GM18867 (cell line): Measurements from ENCODE around the gene FJX1.

ENCODE experiments used
- ATAC-seq: cut with Tn5 transposase; IDR thresholded peaks from one replicate; pipeline ENCODE4 v1.9.1; 2021; ENCODE audit warnings: mild to moderate bottlenecking, moderate library complexity; ENCODE audit not compliant: unreplicated experiment

FJX1 gene, protein sequence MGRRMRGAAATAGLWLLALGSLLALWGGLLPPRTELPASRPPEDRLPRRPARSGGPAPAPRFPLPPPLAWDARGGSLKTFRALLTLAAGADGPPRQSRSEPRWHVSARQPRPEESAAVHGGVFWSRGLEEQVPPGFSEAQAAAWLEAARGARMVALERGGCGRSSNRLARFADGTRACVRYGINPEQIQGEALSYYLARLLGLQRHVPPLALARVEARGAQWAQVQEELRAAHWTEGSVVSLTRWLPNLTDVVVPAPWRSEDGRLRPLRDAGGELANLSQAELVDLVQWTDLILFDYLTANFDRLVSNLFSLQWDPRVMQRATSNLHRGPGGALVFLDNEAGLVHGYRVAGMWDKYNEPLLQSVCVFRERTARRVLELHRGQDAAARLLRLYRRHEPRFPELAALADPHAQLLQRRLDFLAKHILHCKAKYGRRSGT

DNA sequence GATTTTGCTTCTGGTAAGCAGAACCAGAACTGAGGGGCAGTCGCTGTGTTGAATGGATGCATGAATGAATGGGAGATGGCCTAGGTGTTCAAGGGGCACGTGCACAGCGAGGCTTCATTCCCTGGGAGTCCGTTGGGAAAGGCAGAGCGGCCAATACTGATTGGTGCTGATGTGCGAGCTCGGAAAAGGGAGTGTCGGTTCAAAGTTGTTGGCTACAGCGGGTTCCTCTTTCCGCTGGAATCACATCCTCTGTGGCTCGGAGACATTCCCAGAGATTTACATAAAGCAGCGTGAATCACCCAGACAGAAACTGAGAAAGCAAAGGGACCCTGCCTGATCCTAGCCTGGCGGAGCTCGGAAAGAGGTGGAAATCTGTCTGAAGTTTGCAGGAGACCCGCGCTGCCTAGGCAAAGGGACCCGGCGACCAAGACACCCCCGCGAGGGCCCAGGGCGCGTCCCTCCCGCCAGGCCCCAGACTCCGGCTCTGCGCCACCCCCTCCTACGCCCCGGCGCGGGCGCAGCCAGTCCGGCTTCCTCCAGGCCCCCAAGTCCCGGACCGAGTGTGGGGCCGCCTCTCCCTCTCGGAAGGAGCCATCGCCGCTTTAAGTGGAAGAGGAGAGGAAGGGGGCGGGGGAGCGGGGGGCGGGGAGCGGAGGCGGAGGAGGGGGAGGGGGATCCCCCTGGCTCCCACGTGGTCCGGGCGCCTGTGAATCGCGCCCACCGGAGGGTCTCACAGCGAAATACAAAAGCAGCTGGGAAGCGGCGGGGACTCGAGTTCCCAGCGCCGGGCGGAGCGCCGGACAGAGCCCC is at the start of gene FJX1:
Gene FJX1, plus strand, starts transcription at position 774 of the 810 bp plus-strand sequence. CDS start 177 bp downstream, outside the sequence.
- ATAC-seq, result peak; percentile 28

DNA sequence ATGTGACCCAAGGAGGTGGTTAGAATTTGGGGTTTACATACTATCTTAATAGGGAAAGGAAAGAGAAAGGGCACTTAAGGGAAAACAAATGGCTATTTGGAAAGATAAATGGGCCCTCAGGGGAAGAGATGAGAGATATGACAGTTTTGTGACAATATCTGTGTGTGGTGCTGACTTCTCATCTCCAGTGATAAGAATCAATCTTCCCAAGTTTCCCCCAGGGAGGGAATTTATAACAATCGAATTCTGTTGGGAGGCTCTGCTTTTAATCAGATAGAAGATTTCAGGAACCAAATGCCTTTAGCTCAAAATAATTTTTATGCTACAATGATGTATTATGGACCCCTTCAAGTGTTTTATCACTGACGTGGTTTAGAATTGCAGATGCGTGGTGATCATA is 46.6 kb upstream of the FJX1 start:
- no peak for ATAC-seq

DNA sequence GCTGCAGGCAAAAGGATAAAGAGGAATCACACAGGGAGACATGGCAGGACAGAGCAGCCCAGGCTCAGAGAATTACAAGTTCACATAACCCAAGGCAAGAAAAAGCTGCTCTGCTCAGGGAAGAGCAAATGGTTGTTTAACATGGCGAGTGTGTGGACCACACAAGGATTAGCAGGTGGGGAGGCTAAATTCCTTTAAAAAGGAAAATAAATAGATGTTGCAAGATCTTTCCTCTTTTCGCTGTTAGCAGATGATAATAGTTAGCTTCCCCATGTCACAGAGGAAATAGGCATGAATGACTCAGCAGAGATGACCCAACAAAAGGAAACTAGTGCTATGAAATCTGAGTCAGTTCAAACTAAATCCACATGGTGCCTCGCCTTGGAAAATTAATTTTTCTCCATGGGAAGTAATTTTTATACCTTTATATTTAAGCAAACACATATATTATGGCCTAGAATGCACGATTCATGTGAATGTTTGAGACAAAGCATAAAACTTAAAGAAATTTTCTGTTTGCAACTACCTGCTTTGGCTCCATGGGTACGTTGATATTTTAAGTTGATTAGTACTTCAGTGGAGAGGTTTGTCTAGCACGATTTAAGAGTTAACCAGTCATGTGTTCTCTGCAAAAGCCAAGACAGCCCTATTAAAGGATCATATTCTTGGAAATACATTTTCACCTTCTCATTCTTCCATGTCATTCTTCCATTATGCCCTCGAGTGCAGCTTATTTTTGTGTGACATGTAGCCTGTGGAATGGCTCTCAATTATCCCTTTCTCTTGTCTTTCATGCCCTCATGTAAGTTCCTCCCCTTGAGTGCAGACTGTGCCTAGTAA is 38.5 kb upstream of the FJX1 start:
- ATAC-seq, result no peak

DNA sequence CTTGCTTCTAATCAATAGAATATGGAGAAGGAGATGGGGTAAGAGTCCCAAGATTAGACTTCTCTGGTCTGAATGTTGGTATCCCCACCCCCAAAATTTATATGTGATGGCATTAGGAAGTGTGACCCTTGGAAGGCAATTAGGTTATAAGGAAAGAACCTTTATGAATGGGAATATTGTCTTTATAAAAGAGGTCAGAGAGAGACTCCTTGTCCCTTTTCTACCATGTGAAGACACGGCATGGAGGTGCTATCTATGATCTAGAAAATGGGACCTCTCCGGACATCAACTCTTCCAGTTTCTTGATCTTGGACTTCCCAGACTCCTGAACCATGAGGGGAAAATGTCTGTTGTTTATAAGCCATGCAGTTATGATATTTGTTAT is 37.9 kb upstream of the FJX1 start:
- ATAC-seq, result no peak

DNA sequence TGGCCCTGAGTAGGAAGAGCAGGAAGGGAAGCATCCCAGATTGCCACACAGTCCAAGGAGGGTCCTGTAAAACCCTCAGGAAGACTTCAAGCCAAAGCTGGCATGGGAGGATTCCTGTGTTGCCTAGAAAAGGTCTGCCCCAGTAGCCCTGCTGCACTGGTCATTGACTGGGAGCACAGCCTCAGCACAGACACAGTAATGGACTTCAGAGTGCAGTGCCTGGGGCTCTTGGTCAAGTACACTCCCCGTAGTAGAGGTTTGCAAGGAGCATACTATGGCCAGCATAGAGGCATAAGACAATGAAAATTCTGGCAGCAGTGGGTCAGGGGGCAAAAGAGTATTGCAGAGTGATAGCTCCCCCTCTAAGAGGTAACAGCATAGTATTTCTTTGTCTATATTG is 36.2 kb upstream of the FJX1 start:
- ATAC-seq, result no peak

DNA sequence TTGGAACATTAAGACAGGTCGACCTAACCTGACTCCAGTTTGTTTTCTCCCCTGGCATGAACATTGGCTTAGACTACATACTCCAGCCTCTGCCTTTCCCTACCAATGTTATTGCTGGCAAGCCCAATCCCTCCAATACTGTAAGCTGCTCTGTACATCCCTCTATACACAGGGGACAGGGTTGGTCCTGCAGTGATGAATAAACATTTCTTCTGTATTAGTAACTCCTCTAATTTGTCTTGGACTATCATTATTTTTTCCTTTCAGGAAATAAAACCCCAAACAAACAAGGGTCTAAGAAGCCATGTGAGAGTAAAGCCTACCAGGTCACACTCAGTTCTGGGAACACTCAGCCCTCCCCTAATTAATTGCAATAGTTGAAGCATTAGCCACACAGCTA is 35.1 kb upstream of the FJX1 start:
- no peak for ATAC-seq

DNA sequence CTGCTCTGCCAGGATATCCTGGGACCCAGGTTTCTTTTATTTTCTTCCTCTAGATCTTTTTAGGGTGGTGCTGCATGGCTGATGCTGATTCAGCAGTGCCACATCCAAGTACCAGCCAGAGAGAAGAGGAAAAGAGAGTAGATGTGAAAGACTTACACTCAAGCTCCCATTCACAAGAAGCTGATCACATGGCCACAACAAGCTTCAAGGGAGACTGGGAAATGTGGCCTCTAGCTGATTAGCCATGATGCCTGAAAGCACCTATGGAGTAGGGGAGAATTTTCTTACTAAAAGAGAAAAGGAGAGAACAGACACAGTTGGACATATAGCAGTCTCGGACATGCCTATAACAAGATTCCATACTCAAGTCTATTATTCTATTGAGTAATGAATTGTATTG is 34.4 kb upstream of the FJX1 start:
- ATAC-seq, result no peak

DNA sequence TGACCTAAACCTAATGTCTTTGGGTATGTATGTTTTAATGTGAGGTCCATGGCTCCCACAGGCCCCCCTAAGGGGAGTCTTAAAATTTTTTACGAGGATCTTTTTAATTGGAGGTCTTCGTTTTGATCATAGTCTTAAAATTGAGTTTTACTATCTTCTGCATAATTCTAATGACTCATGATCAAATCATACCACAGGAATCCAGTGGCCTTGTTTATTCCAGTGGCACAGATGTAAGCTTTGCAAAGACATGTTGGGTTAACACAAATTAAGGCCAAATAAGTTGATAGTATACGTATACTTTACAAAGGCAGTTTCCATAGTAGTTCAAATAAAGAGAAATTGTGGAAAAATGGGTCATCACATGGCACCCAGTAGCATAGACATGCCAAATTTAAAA is 33.9 kb upstream of the FJX1 start:
- no peak for ATAC-seq

DNA sequence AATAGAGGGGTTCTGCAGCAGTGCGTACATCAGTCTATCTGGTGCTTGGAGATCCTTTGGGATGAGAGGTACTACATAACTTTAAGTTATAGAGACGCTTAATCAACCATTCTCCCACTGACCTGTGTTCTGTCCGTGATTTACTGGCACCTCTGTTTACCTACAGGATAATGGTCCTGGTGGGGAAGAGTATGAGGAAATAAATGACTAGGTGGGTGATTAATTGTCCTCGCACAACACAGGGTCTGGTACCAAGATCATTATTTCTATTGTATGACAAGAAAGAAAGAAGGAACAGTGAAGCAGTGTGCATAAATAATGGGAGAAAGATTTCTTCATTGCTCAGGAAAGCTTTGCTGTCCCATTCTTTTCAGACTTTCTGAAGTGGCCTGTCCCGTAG is 32.8 kb upstream of the FJX1 start:
- ATAC-seq, result no peak

DNA sequence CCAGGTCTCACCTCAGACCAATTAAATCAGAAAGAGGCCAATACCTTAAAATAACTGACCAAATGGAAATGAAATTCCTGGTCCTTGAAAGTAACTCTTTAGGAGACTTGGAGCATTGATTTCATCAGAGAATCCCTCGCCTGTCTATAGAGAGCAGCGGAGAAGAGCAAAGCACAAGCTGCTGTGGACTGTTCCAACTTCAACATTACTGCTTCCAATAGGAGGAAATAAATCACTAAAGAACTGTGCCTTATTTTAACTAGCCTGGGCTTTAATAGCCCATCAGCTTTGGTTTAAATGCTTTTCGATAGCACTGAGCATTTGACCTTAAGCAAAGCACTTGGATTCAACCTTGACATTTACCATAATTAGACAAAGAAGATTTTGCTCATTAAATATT is 32.0 kb upstream of the FJX1 start:
- ATAC-seq, result no peak

DNA sequence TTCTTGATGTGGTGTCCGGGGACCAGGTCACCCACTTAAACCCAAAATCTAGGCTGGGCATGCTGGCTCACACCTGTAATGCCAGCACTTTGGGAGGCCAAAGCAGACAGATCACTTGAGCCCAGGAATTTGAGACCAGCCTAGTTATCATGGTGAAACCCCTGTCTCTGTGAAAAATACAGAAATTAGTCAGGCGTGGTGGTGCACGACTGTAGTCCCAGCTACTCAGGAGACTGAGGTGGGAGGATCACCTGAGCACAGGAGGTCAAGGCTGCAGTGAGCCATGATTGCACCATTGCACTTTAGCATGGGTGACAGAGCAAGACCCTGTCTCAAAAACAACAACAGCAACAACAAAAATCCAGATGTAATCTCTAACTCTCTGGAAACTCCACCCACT is 30.3 kb upstream of the FJX1 start:
- no peak for ATAC-seq

DNA sequence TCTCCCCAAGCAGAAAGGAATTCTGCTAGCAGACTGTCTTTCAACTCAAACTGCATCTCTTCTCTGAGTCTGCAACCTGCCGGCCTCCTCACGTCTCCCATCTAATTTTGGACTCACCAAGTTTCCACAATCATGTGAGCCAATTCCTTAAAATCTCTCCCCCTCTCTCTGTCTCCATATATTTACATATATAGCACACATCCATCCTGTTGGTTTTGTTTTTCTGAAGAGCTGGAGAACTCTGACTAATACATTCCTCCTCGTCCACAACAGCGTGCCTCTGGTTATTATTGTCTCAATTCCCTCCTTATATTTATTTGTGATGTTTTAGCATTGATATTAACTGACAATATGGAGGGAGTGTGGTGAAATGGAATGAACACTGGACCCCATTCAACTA is 29.6 kb upstream of the FJX1 start:
- ATAC-seq, result no peak

DNA sequence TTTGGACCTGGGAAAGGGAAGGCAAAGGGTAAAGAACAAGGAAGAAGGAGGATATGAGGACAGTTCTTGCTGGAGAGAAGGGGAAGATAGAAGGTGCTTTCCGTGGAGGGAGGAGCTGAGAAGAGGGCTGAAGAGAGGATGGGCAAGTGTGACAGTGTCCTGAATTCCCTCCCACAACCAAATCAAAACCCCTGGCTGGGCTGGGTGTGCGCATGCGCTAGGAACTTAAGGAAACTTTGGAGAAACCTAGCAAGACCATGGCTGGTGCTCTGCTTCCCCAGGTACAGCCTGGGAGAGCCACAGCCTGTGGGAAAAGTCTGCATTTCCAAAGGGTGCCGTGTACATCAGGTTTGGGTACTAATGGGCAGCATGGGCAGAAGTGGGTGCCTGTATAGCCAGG is 29.0 kb upstream of the FJX1 start:
- ATAC-seq, result no peak

DNA sequence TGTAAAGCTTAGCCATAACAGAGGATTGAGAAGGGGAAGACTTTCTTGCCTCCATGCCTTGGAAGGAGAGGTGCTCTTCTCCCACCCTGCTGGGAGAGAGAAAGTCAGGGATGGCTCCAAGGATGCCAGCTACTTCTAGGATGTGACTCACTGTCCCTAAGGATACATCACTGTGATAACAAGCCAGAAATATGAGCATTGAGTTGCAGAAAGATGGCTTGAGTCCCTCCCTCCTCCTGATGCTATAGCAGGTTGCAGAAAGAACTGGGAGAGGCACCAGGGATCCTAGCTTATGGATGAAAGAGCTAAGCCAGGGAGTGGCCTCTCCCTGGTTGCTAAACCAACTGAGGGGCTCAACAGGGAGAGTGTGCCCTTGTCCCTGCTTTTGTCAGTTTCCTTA is 27.8 kb upstream of the FJX1 start:
- no peak for ATAC-seq

DNA sequence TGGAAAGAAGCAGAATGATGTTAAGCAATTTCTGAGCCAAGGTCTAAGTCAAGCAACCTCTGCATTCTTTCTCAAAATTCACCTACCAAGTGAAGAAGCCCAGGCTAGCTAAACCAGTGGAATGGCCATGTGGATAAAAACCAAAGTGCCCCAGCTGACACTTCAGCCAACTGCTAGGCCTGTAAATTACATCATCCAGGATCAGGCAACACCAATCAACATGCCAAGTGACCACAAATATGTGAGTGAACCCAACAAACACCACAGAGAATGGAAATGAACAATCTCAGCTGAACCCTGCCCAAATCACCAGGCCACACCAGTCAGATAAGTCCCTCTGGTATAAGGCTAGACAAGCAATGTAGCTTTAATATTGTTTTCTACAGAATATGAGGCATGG is 25.1 kb upstream of the FJX1 start:
- ATAC-seq, result no peak

DNA sequence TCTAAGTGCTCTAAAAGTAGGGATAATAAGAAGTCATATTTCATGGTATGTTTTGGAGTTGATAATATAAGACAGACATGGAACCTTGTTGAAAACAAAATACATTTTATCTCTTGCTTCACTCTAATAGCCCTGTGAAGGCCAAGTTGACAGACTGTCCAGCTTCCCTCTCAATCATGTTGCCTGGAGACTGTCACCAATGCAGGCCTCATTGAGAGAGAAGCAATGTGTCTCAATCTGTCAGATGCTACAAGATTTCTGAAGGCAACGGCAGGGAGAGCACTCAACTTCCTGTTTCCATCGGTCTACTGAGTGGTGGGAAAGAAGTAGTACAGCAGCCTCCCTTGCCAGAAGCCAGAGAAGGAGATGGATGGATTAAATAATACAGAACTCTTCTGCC is 23.6 kb upstream of the FJX1 start:
- ATAC-seq, result no peak

DNA sequence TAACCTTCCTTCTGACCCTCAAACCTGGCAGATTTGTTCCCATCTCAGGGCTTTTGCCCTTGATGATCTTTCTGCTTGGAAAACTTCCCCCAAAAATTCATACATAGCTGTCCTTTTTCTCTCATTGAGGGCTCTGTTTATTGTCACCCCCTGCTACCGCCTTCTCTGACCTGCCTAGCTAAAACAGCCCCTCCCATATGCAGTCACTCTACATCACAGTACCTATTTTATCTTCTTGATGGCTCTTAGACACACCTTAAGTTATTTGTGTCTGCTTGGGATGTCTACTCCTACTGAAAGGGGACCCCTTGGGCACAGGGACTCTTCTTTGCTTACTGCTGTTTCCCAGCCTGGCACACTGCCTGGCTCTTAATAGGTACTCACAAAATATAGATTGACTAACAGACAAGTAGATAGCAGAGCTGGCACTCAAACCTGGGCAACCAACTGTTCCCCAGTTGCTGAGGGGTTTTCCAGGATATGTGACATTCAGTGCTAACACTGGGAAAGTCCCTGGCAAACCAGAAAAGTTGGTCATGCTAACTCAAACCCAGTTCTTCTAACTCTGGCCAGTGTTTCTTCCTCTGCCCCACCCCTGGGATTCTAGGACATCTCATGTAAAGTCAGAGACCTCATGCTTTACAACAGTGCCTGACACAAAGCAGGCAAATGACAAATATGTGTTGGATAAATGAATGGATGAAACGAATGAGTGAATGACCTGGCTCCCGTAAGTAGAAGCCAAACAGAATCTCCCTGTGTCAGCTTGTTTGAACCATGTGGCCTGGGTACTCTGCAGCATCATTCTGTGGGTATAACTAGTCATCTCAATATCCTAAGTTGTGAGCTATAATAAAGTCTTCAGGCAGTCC is 19.8 kb upstream of the FJX1 start:
- peak; percentile 78 for ATAC-seq

DNA sequence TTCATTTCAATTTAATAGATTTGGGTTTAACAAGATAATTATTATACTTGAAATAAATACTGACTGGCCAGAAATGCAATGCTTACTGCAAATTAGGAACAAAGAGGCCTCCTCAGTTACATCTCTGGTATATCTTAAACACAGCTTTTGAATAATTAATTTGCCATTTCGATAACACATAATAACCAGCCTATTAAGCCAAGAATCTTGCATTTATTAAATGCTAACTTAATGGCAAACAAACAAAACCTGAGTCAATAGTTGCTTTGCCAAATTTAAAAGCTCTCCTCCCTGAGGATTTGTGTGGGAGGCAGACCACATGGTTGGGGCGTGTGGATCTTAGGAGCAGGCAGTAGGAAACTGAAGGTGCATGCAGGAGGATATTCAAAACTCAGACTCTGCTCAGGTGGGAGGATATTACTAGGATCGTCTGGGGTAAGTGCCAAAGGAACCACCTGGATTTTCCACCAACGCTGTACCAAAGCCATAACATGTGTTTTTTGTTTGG is 17.9 kb upstream of the FJX1 start:
- ATAC-seq, result no peak

DNA sequence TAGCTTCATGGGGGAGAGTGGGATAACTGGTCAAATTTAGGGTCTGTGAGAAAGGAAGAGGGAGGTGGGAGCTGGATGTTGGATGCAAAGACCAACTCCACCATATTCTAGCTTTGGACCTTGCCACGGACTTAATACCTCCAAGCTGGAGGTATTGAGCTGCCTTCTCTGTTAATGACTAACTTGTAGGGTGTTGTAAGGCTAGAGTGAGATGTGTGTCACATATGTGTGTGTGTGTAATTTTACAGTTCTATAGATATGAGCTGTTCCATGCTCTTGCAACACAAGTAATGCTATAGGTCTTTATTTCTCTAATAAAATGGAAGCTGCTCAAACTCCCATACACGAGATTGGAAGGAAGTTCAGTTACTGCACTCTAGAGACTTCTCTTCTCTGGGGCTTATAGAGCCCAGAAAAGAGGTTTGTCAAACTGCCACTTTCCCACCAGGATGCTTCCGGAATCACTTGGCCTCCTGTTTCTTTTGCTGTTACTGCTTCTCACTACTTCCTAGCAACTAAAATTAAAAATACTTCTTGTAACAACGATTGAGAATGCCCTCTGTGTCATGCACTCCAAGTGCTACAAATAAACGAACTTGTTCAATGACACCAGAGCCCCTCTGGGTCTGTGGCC is 16.0 kb upstream of the FJX1 start:
- ATAC-seq, result no peak

DNA sequence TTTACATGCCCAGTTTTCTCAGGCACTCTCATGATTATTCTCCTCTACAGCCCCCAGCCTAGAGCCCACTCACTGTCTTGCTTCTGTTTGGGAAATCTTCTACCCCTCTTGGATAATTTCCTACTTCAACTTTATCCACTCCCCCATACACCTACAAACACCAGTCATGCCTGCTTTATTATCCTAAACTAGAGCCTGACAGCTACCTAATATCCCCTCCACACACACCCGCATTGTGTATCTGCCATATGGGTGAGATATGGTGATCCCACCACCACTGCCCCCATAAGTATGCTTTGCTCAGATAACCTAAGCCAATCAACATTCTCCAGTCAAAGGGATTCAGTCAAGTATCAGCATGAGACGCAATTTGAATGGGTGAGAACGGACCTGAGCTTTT is 15.3 kb upstream of the FJX1 start:
- no peak for ATAC-seq
